ENCODE results near the gene RAB11FIP3. TPM values are rescaled to one million over a fixed set of nuclear protein-coding genes. Genes with fewer than 3 reads are reported as not detected.
"Not testable (repeated sequence)": the region's sequence is repeated elsewhere in the genome, so short reads cannot be mapped to it uniquely, and the experiment has no call there.

Gene RAB11FIP3
- total RNA-seq, 1 experiment from 2014 or later, result 33.7 TPM

DNA sequence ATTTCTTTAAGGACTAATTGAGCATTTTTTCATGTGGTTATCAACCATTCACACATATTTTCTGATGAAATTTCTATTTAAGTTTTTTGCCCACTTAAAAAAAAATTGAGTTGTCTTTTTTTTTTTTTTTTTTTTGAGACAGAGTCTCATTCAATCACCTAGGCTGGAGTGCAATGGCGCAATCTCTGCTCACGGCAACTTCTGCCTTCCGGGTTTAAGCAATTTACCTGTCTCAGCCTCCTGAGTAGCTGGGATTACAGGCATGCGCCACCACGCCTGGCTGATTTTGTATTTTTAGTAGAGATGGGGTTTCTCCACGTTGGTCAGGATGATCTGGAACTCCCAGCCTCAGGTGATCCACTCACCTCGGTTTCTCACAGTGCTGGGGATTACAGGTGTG is 34.3 kb downstream of the RAB11FIP3 start:
- TF ChIP-seq, protein P1, sequence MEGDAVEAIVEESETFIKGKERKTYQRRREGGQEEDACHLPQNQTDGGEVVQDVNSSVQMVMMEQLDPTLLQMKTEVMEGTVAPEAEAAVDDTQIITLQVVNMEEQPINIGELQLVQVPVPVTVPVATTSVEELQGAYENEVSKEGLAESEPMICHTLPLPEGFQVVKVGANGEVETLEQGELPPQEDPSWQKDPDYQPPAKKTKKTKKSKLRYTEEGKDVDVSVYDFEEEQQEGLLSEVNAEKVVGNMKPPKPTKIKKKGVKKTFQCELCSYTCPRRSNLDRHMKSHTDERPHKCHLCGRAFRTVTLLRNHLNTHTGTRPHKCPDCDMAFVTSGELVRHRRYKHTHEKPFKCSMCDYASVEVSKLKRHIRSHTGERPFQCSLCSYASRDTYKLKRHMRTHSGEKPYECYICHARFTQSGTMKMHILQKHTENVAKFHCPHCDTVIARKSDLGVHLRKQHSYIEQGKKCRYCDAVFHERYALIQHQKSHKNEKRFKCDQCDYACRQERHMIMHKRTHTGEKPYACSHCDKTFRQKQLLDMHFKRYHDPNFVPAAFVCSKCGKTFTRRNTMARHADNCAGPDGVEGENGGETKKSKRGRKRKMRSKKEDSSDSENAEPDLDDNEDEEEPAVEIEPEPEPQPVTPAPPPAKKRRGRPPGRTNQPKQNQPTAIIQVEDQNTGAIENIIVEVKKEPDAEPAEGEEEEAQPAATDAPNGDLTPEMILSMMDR (IDR thresholded peaks at IDR 0.05; ENCODE audit: unreplicated experiment), result no peak
- Mint-ChIP-seq H3K36me3 (ENCODE audit: insufficient read depth, unreplicated experiment) (no peaks in the 10 kb centered on the region), H3K27ac (ENCODE audit: unreplicated experiment) (no peak overlapping the region), H3K9me3 (ENCODE audit: low read depth, unreplicated experiment) (no peaks in the 10 kb centered on the region), H3K4me3 (ENCODE audit: low read depth, unreplicated experiment) (no peak overlapping the region), H3K27me3 (ENCODE audit: unreplicated experiment) (no peaks in the 10 kb centered on the region), H3K4me1 (ENCODE audit: low read depth, unreplicated experiment) (peaks cover 19% of the 10 kb centered on the region)
- BruUV-seq (replicated peaks), result no TSS peak
- DNase-seq, result no peak
- intact Hi-C loops (cut with micrococcal nuclease; ENCODE audit: unreplicated experiment), result no loop called here
- CTCF ChIA-PET, result interaction anchor here (0.7 kb wide), 1 partner anchor 8 kb away, joined by 3 read pairs; no protein-coding TSS in a partner anchor

DNA sequence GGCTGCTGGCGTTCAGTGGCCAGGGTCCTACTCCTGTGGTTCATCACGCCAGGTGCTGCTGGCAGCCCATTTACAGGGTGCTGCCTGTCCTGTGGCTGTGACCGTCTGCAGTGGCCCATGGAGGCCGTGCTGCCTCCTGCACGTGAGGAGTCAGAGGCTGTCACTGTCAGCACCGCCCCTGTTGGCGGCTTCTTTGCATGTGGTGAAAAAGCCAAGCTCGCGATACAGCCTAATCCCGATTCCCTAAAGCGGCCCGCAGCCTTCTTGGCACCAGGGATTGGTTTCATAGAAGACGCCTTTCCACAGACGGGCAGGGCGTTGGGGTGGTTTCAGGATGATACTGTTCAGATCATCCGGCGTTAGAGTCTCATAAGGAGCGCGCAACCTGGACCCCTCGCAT is 35.3 kb downstream of the RAB11FIP3 start:
- H3K4me3 Mint-ChIP-seq (ENCODE audit: low read depth, unreplicated experiment), result no peak overlapping the region
- no TSS peak for BruUV-seq (replicated peaks)
- CTCF ChIA-PET, result no interaction called here
- H3K27ac Mint-ChIP-seq (ENCODE audit: unreplicated experiment), result no peak overlapping the region
- intact Hi-C loops (cut with micrococcal nuclease; ENCODE audit: unreplicated experiment), result no loop called here
- DNase-seq, result no peak
- TF ChIP-seq, protein P1 (IDR thresholded peaks at IDR 0.05; ENCODE audit: unreplicated experiment), result no peak
- H3K36me3 Mint-ChIP-seq (ENCODE audit: insufficient read depth, unreplicated experiment), result no peaks in the 10 kb centered on the region
- no peaks in the 10 kb centered on the region for H3K27me3 Mint-ChIP-seq (ENCODE audit: unreplicated experiment)
- H3K9me3 Mint-ChIP-seq (ENCODE audit: low read depth, unreplicated experiment), result no peaks in the 10 kb centered on the region
- H3K4me1 Mint-ChIP-seq (ENCODE audit: low read depth, unreplicated experiment), result peaks cover 19% of the 10 kb centered on the region

DNA sequence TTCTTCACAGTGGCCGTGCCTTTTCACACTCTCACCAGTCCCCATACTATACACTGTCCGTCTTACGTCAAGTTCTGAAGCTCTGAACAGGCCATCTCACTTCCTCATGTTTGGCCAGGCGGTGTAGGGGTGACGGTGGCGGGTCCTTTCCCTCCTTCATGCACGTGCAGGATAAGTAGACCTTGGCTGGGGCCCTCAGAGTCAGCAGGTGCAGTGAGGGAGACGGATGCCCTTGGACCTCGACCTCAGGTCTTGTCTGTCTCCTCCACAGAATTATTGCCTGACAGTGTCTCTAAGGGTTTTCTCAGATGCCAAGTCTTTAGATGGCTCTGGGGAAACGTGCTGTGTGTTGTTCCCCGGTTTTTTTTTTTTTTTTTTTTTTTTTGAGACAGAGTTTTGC is 37.6 kb downstream of the RAB11FIP3 start:
- TF ChIP-seq, protein P1 (IDR thresholded peaks at IDR 0.05; ENCODE audit: unreplicated experiment), result no peak
- peaks cover 9% of the 10 kb centered on the region for H3K4me1 Mint-ChIP-seq (ENCODE audit: low read depth, unreplicated experiment)
- H3K9me3 Mint-ChIP-seq (ENCODE audit: low read depth, unreplicated experiment), result no peaks in the 10 kb centered on the region
- H3K36me3 Mint-ChIP-seq (ENCODE audit: insufficient read depth, unreplicated experiment), result no peaks in the 10 kb centered on the region
- no peak overlapping the region for H3K27ac Mint-ChIP-seq (ENCODE audit: unreplicated experiment)
- H3K27me3 Mint-ChIP-seq (ENCODE audit: unreplicated experiment), result no peaks in the 10 kb centered on the region
- H3K4me3 Mint-ChIP-seq (ENCODE audit: low read depth, unreplicated experiment), result no peak overlapping the region
- BruUV-seq (replicated peaks), result no TSS peak
- CTCF ChIA-PET, result interaction anchor here (0.7 kb wide), 2 partner anchors 14 to 56 kb away, joined by 9 to 11 read pairs; no protein-coding TSS in a partner anchor
- no peak for DNase-seq
- intact Hi-C loops (cut with micrococcal nuclease; ENCODE audit: unreplicated experiment), result no loop called here

DNA sequence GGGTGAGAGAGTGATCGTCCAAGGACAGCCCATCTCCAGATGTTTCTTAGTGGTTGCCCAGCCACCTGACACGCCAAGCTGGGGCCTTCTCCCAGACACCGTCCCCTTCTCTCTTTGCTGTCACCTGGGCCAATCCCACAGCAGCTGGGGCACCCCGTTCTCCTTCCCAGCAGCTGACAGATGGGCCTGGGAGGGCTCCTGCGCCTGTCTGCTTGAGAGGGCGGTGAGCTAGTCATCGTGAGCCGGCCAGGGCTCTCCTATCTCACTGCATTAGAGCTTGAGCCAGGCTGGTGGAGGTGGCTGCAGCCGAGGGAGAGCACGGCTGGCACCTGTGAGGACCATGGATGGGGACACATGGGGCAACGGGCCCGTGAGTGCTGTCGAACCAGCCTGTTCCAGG is 41.2 kb downstream of the RAB11FIP3 start:
- TF ChIP-seq, protein P1 (IDR thresholded peaks at IDR 0.05; ENCODE audit: unreplicated experiment), result no peak
- intact Hi-C loops (cut with micrococcal nuclease; ENCODE audit: unreplicated experiment), result no loop called here
- Mint-ChIP-seq H3K36me3 (ENCODE audit: insufficient read depth, unreplicated experiment) (no peaks in the 10 kb centered on the region), H3K9me3 (ENCODE audit: low read depth, unreplicated experiment) (no peaks in the 10 kb centered on the region), H3K27ac (ENCODE audit: unreplicated experiment) (no peak overlapping the region), H3K4me1 (ENCODE audit: low read depth, unreplicated experiment) (no peaks in the 10 kb centered on the region), H3K4me3 (ENCODE audit: low read depth, unreplicated experiment) (no peak overlapping the region), H3K27me3 (ENCODE audit: unreplicated experiment) (no peaks in the 10 kb centered on the region)
- no peak for DNase-seq
- BruUV-seq (replicated peaks), result no TSS peak
- CTCF ChIA-PET, result no interaction called here

DNA sequence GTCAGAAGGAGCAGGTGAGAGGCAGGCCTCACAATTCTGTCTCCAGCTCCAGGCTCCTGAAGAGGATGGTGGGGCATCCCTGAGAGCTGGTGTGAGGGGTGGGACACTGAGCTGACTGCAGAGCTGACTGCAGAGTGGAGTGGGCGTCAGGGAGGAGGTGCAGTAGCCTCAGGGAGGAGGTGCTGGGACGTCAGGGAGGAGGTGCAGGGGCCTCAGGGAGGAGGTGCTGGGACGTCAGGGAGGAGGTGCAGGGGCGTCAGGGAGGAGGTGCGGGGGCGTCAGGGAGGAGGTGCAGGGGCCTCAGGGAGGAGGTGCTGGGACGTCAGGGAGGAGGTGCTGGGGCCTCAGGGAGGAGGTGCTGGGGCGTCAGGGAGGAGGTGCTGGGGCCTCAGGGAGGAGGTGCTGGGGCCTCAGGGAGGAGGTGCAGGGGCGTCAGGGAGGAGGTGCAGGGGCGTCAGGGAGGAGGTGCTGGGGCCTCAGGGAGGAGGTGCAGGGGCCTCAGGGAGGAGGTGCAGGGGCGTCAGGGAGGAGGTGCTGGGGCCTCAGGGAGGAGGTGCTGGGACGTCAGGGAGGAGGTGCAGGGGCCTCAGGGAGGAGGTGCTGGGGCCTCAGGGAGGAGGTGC is 41.9 kb downstream of the RAB11FIP3 start:
- CTCF ChIA-PET; intact Hi-C loops (cut with micrococcal nuclease; ENCODE audit: unreplicated experiment); H3K27ac Mint-ChIP-seq (ENCODE audit: unreplicated experiment); H3K27me3 Mint-ChIP-seq (ENCODE audit: unreplicated experiment); DNase-seq; H3K4me3 Mint-ChIP-seq (ENCODE audit: low read depth, unreplicated experiment); BruUV-seq (replicated peaks); H3K9me3 Mint-ChIP-seq (ENCODE audit: low read depth, unreplicated experiment); H3K36me3 Mint-ChIP-seq (ENCODE audit: insufficient read depth, unreplicated experiment); H3K4me1 Mint-ChIP-seq (ENCODE audit: low read depth, unreplicated experiment): not testable (repeated sequence)

Data from Calu3 (cell line).